HL-60/S4 (cell line): ENCODE data around the gene ZC3H7A.

ENCODE experiments used
- in situ Hi-C: fragments of 300-500 bp; cut with MboI; formaldehyde crosslinking; loops from 2 replicates; pipeline ENCODE4 v1.14.3; 2022; ENCODE audit warnings: low sequenced_read_pairs

Gene ZC3H7A

DNA sequence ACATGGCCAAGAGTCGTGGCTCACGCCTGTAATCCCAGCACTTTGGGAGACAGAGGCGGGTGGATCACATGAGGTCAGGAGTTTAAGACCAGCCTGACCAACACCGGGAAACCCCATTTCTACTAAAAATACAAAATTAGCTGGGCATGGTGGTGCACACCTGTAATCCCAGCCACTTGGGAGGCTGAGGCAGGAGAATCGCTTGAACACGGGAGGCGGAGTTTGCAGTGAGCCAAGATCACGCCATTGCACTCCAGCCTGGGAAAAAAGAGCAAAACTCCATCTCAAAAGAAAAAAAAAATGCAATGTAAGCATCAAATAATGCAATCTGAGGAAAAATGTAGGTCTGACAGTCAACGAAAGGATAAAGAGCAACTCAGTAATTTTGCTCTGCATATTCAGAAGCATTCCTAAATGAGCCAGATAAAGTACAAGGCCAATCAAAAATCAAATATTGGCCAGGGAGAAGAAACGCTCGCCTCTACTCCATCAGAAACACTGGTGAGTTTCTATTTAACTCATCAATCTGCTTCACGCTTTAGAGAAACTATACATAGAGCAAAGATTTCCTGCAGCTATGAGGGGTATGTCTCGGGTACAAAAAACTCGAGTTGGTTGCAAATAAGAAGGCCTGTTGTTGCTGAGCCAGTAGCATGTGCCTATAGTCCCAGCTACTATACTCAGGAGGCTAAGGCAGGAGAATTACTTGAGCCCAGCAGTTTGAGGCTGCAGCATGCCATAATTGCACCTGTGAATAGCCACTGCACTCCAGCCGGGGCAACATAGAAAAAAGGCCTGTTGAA, 58.1 kb downstream of the ZC3H7A start:
- in situ Hi-C loops, result no loop called here

DNA sequence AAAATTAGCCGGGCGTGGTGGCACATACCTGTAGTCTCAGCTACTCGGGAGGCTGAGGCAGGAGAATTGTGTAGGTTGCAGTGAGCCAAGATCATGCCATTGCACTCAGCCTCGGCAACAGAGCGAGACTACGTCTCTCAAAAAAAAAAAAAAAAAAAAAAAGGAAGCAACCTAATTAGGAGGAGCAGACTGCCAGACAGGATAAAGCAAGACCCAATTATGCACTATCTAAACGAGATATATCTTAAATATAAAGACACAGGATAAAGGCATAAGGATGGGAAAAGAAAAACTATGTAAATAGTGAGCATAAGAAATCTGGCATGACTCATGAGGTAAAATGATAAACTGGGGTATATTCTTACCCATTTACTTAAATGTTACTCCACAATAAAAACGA, 59.3 kb downstream of the ZC3H7A start:
- in situ Hi-C loops, result no loop called here

- in situ Hi-C loops, result no loop called here
Observed at GRCh38 chr16:11736903-11737302, 60.2 kb downstream of the ZC3H7A start.

DNA sequence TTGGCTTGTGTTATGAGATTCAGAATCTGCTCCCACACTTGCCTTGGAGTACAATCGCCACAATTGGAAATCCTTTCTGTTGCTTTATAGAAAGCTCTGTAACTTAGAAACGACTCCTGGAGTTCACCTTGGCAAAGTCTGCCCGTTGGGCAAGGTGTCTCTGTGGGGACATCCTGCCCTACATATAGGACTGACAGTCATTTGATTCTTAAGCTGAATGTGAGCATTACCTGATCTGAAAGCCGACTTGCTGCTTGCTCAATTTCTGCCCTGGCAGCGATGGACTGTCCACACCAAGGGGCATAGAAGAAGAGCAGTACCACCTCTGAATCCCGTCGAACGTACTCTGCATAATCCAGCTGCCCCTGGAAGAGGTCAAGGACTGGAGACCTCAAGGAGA, 61.3 kb downstream of the ZC3H7A start:
- in situ Hi-C loops, result no loop called here

DNA sequence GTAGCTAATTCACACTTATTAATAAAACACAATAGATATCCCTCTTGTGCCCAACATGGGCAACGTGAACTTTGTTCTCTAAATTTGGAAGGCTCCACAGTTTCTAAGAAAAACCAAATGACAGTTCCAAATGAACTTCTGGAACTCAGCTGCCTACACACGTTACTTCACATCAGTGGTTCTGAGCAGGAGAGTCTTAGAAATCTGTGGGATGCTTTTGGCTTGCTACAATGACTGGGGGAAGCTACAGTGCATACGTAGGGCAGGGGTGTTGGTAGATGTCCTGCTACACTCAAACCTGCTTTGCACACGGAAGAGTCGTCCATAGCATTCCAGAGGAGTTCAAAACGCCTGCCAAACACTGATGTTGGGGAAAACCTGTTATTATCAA, 62.4 kb downstream of the ZC3H7A start:
- in situ Hi-C loops, result no loop called here

- in situ Hi-C loops, result no loop called here
Observed at GRCh38 chr16:11734025-11734652, 62.9 kb downstream of the ZC3H7A start.

- in situ Hi-C loops, result no loop called here
Observed at GRCh38 chr16:11731222-11731621, 65.8 kb downstream of the ZC3H7A start.

- in situ Hi-C loops, result loop anchor here (10.0 kb wide), 1 partner anchor 335 kb away; no protein-coding TSS in a partner anchor
Observed at GRCh38 chr16:11729787-11730186, 67.3 kb downstream of the ZC3H7A start.

DNA sequence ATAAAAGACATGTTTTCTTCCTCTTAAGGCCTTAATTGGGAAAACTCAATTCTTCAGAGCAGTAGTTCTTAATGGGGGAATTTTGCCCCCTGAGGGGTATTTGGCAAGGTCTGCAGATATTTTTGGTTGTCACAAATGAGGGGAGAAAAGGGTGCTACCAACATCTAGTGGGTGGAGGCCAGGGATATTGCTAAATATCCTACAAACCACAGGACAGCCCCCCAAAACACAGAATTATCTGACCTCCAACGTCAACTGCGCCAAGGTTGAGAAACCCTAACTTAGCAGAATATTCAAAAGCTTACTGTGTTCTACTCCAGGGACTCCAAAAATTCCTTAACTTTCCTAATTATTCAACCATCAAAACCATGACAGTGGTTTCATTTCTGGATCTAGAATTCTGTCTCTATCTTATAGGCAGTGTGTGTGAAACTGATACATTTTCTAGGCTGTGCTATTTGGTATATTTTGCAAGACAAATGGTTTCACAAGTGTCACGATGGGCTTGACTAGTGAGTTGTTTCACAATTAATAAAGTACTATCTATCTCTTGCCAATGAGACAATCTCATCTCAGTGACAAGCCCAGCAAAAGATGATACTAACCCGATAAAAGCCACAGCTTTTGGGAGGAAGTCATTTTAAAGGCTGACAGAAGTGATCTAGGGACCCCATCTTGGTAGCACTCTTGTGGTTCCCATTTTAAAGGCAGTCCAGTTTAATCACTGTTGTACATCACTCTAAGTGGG, 69.1 kb downstream of the ZC3H7A start:
- in situ Hi-C loops, result loop anchor here (10.0 kb wide), 1 partner anchor 333 kb away; no protein-coding TSS in a partner anchor

DNA sequence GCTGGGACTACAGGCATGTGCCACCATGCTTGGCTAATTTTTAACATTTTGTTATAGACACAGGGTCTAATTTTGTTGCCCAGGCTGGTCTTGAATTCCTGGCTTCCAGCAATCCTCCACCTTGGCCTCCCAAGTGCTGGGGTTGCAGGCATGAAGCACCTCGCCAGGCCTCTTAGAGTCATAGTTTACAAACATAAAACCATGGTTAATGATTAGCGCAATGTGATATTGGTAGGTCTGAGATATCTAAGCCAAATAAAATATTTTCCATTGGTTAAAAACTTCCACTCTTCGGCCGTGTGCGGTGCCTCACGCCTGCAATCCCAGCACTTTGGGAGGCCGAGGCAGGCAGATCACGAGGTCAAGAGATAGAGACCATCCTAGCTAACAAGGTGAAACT, 71.0 kb downstream of the ZC3H7A start:
- in situ Hi-C loops, result loop anchor here (10.0 kb wide), 1 partner anchor 331 kb away; no protein-coding TSS in a partner anchor

DNA sequence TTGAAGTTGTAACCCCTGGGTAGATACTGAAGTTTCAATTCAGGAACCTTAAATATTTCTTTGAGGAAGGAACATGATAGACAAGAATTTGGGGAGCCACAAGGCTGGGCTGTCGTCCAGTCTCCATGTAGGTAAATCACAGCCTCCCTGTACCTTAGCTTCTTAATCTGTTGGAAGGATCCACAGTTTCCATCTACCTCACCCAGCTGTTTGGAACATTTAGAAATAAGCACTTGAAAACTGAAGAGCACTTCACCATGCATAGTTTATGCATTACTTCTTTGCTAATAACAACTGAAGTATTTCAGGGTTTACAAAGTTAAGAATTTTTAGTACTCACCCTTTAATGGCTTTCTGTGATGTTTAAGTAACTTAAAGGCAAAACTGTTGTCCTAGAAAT, 71.6 kb downstream of the ZC3H7A start:
- in situ Hi-C loops, result loop anchor here (10.0 kb wide), 1 partner anchor 331 kb away; no protein-coding TSS in a partner anchor

DNA sequence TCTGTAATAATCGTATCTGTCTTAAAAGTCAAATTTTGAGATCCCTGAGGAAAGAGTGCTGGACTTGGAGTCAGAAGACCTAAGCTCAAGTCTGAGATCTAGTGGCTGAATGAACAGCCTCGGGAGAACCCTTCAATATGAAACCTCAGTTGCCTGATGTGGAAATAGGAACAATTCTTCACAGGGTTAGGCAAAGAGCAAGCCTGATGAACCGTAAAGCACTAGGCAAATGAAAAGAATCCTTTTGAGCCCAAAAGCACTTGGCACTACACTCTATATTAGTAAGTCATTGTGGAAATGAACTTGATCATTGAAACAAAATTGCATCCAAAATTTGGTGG, 74.6 kb downstream of the ZC3H7A start:
- in situ Hi-C loops, result loop anchor here (10.0 to 25.0 kb wide), 2 partner anchors 328 to 760 kb away; no protein-coding TSS in a partner anchor

- in situ Hi-C loops, result loop anchor here (10.0 to 25.0 kb wide), 2 partner anchors 327 to 760 kb away; no protein-coding TSS in a partner anchor
Observed at GRCh38 chr16:11721781-11722467, 75.1 kb downstream of the ZC3H7A start.

DNA sequence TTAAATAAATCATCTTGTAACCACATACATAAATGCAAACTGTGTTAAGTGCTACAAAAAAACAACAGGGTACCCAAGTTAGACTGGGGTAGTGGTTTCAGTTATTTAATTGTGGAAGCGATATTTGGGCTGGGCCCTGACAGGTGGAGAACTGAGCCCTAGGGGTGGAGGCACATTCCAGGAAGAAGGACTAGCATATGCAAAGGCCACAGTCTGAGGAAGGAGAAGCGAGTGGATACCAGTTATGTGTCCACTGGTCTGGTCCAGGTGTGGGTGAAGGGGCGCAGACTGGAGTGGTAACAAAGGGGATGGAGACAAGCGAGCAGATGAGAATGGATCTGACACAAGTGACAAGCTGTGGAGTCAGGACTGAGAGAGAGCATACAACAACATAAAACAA, 77.3 kb downstream of the ZC3H7A start:
- in situ Hi-C loops, result loop anchor here (10.0 to 25.0 kb wide), 2 partner anchors 325 to 757 kb away; no protein-coding TSS in a partner anchor

GRCh38 chr16:11719171-11719570, 77.9 kb downstream of the ZC3H7A start:
- in situ Hi-C loops, result loop anchor here (25.0 kb wide), 1 partner anchor 757 kb away; no protein-coding TSS in a partner anchor

- in situ Hi-C loops, result loop anchor here (25.0 kb wide), 1 partner anchor 756 kb away; no protein-coding TSS in a partner anchor
Observed at GRCh38 chr16:11717811-11718210, 79.2 kb downstream of the ZC3H7A start.

GRCh38 chr16:11716336-11716735, 80.7 kb downstream of the ZC3H7A start:
- in situ Hi-C loops, result loop anchor here (25.0 kb wide), 1 partner anchor 754 kb away; no protein-coding TSS in a partner anchor

DNA sequence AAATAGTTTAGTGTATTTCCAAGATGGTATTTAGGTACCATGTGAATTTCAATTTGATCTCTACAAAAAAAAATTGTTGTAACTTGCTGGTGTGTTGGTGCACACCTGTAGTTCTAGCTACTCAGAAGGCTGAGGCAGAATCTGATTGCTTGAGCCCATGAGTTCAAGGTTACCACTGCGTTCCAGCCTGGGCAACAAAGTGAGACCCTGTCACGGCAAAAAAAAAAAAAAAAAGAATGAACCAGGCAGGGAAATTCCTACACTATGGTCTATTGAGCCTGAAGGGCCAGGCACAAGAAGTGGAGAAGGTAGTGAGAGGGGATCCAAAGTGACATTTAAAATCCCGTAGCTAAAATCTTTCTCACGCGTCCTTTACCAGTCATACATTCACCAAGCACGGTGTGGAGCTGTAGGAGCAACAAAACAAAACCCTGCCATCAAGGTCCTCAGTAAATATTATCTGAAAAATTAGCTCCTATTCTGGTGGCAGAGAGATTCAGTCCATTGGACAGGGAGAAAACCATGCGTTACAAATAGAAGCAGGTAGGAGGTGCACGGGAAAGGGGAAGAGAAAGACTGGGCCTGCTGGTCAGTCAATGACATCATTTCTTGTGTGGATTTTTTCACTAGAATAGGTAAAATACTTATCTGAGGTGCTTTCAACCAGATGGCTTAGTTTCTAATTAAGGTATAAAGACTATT, 81.7 kb downstream of the ZC3H7A start:
- in situ Hi-C loops, result loop anchor here (25.0 kb wide), 1 partner anchor 753 kb away; no protein-coding TSS in a partner anchor

DNA sequence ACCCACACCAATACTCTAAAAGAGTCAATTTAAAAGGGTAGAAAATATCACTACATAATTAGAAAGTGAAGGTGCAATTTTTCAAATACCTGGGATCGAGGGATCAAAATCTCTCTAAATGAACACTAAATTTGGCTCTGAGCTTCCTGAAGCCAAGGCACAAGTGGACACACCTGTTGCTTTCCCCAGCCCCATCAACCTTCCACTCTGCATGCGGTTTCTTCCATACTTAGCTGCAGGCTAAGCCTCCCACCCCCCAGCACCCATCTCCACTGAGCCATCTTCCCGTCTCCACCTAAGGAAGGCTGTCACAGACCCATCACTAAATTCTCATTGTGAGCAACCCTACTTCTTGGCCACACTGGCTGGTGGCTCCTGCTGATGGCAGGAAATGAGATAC, 84.9 kb downstream of the ZC3H7A start:
- in situ Hi-C loops, result loop anchor here (25.0 kb wide), 1 partner anchor 750 kb away; no protein-coding TSS in a partner anchor

DNA sequence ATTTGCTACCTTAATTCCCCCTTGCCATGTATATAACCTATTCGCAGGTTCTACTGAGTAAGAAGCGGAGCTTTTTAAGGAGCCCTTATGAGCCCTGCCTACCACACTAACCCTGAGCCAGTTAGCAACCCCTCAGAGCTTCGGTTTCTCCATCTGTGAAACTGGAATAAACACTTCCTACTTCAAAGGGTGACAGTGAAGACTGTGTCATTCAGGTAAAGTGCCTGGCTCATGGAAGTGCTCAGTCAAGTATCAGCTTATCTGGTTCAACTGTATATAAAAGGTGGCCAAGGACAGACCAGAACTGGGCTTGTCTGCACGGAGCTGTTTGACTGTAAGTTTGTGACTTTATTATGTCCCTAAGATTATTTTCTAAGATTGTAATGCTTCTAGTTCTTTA, 85.4 kb downstream of the ZC3H7A start:
- in situ Hi-C loops, result loop anchor here (25.0 kb wide), 1 partner anchor 749 kb away; no protein-coding TSS in a partner anchor
